GM10266 (cell line): Measurements from ENCODE around the gene PPP2R3C.
"Not testable (repeated sequence)": the region's sequence is repeated elsewhere in the genome, so short reads cannot be mapped to it uniquely, and the experiment has no call there.

Experiments used
- DNase-seq: peaks from one replicate; pipeline ENCODE4 v3.0.0; 2012; ENCODE audit errors: extremely low spot score
- TF ChIP-seq, protein P1 (sequence below): IDR thresholded peaks from 2 replicates; pipeline ENCODE4 v1.5.1; 2012; ENCODE audit warnings: mild to moderate bottlenecking, low read depth; ENCODE audit not compliant: control insufficient read depth, insufficient read depth; ENCODE audit errors: missing control alignments

Gene PPP2R3C

DNA sequence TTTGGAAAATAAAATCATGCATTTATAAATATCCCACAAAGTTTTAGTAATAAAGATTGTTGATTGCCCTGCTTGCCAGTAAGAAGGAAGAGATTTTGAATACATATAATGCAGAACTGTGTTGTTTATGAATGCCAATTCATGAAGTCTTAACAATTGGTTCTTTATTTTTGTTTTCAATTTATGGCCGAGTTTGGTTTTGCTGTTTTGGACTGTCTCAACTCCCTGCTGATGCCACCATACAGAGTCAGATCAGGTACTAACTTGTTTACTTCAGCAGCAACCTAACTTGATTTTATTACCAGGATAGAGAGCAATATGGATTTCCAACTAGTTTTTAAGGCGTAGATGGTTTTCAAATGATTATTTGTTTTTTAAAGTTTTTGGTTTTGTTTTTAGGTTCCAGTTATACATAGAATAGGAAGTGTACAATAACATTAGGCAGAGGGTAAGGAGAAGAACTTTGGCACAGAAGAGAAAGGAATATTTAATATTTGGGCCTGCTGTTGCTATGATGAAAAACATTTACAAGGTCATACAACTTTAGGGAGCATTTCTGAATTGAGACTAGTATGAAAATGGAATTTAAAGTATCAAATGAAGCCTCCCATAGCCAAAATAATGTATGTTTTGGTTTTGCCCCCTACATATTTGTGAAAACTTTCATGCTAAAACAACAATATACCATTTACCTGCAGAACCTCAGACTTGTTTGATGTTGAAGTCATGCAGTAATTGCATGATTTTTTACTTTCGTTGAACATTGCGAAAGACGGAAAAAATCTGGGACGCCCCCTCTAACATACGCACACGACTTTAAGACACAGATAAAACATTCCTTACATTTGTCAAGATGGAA, 76.6 kb downstream of the PPP2R3C start:
- DNase-seq: peak; percentile 23

DNA sequence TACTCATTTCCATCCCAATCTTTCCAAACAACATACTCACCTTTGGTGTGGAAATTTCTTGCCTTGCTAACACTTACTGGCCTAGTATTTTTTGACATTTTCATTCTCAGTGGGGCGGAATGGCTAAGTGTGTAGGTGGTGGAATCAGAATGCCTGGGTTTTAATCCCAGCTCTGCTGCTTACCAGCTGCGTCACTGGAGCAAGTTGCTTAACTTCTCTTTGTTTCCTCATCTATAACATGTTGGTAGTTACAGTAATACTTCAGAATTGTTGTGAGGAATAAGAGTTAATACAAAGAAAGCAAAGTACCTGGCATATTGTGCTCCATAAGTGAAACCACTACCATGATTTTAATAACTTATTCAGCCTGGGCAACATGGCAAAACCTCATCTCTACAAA, 78.7 kb downstream of the PPP2R3C start:
- TF ChIP-seq, protein P1, sequence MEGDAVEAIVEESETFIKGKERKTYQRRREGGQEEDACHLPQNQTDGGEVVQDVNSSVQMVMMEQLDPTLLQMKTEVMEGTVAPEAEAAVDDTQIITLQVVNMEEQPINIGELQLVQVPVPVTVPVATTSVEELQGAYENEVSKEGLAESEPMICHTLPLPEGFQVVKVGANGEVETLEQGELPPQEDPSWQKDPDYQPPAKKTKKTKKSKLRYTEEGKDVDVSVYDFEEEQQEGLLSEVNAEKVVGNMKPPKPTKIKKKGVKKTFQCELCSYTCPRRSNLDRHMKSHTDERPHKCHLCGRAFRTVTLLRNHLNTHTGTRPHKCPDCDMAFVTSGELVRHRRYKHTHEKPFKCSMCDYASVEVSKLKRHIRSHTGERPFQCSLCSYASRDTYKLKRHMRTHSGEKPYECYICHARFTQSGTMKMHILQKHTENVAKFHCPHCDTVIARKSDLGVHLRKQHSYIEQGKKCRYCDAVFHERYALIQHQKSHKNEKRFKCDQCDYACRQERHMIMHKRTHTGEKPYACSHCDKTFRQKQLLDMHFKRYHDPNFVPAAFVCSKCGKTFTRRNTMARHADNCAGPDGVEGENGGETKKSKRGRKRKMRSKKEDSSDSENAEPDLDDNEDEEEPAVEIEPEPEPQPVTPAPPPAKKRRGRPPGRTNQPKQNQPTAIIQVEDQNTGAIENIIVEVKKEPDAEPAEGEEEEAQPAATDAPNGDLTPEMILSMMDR: no peak
- DNase-seq: no peak

More for the DNA sequence above, 76.6 kb downstream of the PPP2R3C start:
- TF ChIP-seq, protein P1: no peak

DNA sequence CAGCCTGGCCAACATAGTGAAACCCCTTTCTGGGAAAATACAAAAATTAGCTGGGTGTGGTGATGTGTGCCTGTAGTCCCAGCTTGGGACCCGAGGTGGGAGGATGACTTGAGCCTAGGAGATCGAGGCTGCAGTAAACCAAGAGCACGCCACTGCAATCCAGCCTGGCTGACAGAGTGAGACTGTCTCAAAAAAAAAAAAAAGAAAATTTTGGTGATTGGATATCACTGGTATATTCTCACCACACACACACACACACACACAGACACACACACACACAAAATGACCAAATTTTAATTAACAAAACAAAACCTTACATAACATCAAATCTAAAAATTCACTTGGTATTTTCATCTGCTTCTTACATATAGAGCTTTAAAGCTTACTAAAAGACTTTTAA, 79.2 kb downstream of the PPP2R3C start:
- no peak for DNase-seq
- TF ChIP-seq, protein P1: no peak

DNA sequence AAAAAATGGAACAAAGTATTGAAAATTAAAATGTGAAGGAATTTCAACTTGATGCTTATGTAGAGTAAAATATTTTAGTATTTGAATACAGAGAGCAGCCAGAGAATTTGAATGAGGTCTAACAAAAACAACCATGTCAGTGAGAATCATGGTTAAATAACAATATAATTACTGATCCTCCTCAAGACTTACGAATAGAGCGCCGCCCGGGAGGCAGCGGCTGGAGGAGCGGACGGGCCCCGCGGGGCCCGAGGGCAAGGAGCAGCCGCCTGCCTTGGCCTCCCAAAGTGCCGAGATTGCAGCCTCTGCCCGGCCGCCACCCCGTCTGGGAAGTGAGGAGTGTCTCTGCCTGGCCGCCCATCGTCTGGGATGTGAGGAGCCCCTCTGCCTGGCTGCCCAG, 83.5 kb downstream of the PPP2R3C start:
- DNase-seq: not testable (repeated sequence)
